GM23338 (cell line): Measurements from ENCODE around the gene TRIM52. TPM values are rescaled to one million over a fixed set of nuclear protein-coding genes. Genes with fewer than 3 reads are reported as not detected.

Source experiments
- ATAC-seq: fragments of 200-7000 bp; cut with Tn5 transposase; 3 replicates; pipeline ENCODE4 v1.9.1; 2020
- DNase-seq: peaks from one replicate; pipeline ENCODE4 v3.0.0-alpha.2; 2015; ENCODE audit warnings: low spot score
- H2AFZ ChIP-seq: fragments of 200-600 bp; sonication (generic); 2 replicates; pipeline ENCODE4 v1.8.0; 2016; ENCODE audit warnings: antibody characterized with exemption, mild to moderate bottlenecking, moderate library complexity
- H3F3A ChIP-seq: fragments of 200-600 bp; sonication (generic); replicated peaks from 2 replicates; pipeline ENCODE4 v1.8.0; 2017; ENCODE audit warnings: antibody characterized with exemption, mixed run types, low read depth
- H3K27ac ChIP-seq: fragments of 200-600 bp; sonication (generic); 2 replicates; pipeline ENCODE4 v1.6.1; 2016; ENCODE audit warnings: low read depth
- H3K27me3 ChIP-seq: fragments of 200-600 bp; sonication (generic); 2 replicates; pipeline ENCODE4 v1.8.0; 2016; ENCODE audit warnings: mild to moderate bottlenecking, mixed run types, moderate library complexity; ENCODE audit not compliant: insufficient read depth
- H3K36me3 ChIP-seq: fragments of 200-600 bp; sonication (generic); 2 replicates; pipeline ENCODE4 v1.8.0; 2016; ENCODE audit warnings: mild to moderate bottlenecking; ENCODE audit not compliant: insufficient read depth
- H3K4me1 ChIP-seq: fragments of 200-600 bp; sonication (generic); 2 replicates; pipeline ENCODE4 v1.8.0; 2016; ENCODE audit warnings: mild to moderate bottlenecking, moderate library complexity; ENCODE audit not compliant: insufficient read depth
- H3K4me2 ChIP-seq: fragments of 200-600 bp; sonication (generic); 2 replicates; pipeline ENCODE4 v1.7.1; 2017; ENCODE audit warnings: mixed run types
- H3K4me3 ChIP-seq: fragments of 200-600 bp; sonication (generic); 2 replicates; pipeline ENCODE4 v1.6.1; 2016; ENCODE audit warnings: mixed run types
- H3K79me2 ChIP-seq: fragments of 200-600 bp; sonication (generic); replicated peaks from 2 replicates; pipeline ENCODE4 v1.8.0; 2017; ENCODE audit warnings: mild to moderate bottlenecking; ENCODE audit not compliant: insufficient read depth
- H3K9me2 ChIP-seq: fragments of 200-600 bp; sonication (generic); 2 replicates; pipeline ENCODE4 v1.8.0; 2017; ENCODE audit not compliant: insufficient read depth
- H4K20me1 ChIP-seq: fragments of 200-600 bp; sonication (generic); replicated peaks from 2 replicates; pipeline ENCODE4 v1.8.0; 2017; ENCODE audit warnings: mild to moderate bottlenecking; ENCODE audit not compliant: insufficient read depth
- H3K27ac Mint-ChIP-seq: 2 replicates; pipeline ENCODE4 v1.8.0; 2020; ENCODE audit warnings: inconsistent platforms, mild to moderate bottlenecking, moderate library complexity, mixed read lengths
- H3K27me3 Mint-ChIP-seq: 3 replicates; pipeline ENCODE4 v1.8.0; 2022; ENCODE audit warnings: low read depth, mild to moderate bottlenecking, moderate library complexity, mixed read lengths, inconsistent platforms; ENCODE audit not compliant: insufficient read depth, poor library complexity
- H3K36me3 Mint-ChIP-seq: 3 replicates; pipeline ENCODE4 v1.8.0; 2021; ENCODE audit warnings: low read depth, mild to moderate bottlenecking, inconsistent platforms, moderate library complexity, mixed read lengths
- H3K4me1 Mint-ChIP-seq: 3 replicates; pipeline ENCODE4 v1.8.0; 2020; ENCODE audit warnings: mild to moderate bottlenecking, inconsistent platforms, mixed read lengths
- H3K4me3 Mint-ChIP-seq: 3 replicates; pipeline ENCODE4 v1.8.0; 2021; ENCODE audit warnings: moderate library complexity, mild to moderate bottlenecking, inconsistent platforms, mixed read lengths
- H3K9me3 Mint-ChIP-seq: 3 replicates; pipeline ENCODE4 v1.8.0; 2020; ENCODE audit warnings: moderate library complexity, mild to moderate bottlenecking, inconsistent platforms, mixed read lengths
- CREB1 ChIP-seq: fragments of 250-450 bp; sonication (Bioruptor Pico); IDR thresholded peaks from 2 replicates; pipeline ENCODE4 v1.5.0; 2020; ENCODE audit warnings: low read depth, mild to moderate bottlenecking, moderate library complexity
- EZH2 ChIP-seq: fragments of 200-600 bp; sonication (generic); IDR thresholded peaks from one replicate; pipeline ENCODE4 v1.8.0; 2017; ENCODE audit warnings: antibody characterized with exemption, mild to moderate bottlenecking, low read depth; ENCODE audit not compliant: unreplicated experiment
- EZH2phosphoT487 ChIP-seq: fragments of 200-600 bp; sonication (generic); IDR thresholded peaks from one replicate; pipeline ENCODE4 v1.8.1; 2018; ENCODE audit warnings: antibody characterized with exemption; ENCODE audit not compliant: unreplicated experiment
- microRNA-seq: library from miRNA; unstranded; fragments of <30 nt; microRNA quantifications from one replicate; pipeline ENCODE4, GENCODE V29; 2017
- polyA plus RNA-seq: library from polyadenylated mRNA; unstranded; fragments of >200 nt; fragmentation: Nextera tagmentation; extraction: Ambion mirVana; gene quantifications from 2 replicates; pipeline ENCODE4 v1.2.1, GENCODE V29; 2016
- small RNA-seq: library from RNA; depleted of rRNA; stranded (forward); fragments of <200 nt; gene quantifications from one replicate; pipeline ENCODE3, GENCODE V24; 2014; ENCODE audit warnings: low replicate concordance
- total RNA-seq: library from RNA; depleted of rRNA; stranded (reverse); fragments of >200 nt; shearing (Covaris generic); gene quantifications from 2 replicates; pipeline ENCODE4 v1.2.3, GENCODE V29; 2014; rRNA removed

TRIM52 gene
- total and polyA plus RNA-seq, 2 experiments from 2014 or later = 6.2 to 8.1 TPM

DNA sequence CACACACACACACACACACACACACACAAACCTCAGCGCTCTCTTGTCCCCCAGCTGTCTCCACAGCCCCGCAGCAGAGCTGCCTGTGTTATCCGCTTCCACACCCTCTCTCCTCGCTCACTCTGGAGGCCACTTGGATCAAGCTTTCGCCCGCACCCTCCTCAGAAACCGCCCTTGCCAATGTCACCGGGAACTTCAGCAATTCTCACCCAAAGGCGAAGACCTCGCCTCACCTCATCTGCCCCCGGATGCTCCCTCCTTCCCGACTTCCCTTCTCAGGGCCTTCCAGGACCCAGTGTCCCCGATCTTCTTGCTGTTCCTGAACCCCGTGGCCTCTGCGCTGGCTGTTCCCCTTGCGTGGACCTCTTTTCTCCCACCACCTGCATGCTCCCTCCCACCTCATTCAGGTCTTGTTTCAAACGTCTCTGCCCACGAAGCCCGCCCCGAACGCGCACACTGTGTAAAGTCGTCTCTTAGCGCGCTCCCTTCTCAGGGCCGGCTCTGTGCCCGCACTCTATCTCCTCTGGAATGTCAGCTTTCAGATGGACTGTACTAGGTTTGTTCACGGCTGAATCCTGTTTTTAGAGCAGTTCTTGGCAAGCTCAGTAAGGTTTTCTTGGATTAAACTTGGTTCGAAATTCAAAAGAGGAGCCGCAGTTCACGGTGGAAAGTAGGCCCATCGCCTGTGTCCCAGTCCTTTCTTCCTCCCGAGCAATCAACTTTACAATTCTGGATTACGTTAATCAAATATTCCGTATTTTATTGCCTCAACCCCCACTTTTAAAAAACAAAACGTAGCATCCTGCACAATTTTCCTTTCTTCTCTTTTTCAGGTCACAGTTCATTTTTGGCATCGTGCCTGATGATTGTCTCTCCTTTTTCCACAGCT, 54.9 kb downstream of the TRIM52 start:
- ATAC-seq (peak; percentile 4), DNase-seq (no peak)
- H2AFZ ChIP-seq = peak overlapping the region; percentile 96
- peak overlapping the region; percentile 79 for H3K4me3 ChIP-seq
- Mint-ChIP-seq H3K27ac (no peak overlapping the region), H3K36me3 (peaks cover 17% of the 10 kb centered on the region), H3K27me3 (peaks cover 68% of the 10 kb centered on the region), H3K4me3 (peak overlapping the region; percentile 94), H3K4me1 (peaks cover 20% of the 10 kb centered on the region), H3K9me3 (peaks cover 20% of the 10 kb centered on the region)
- H3K27ac ChIP-seq = no peak overlapping the region
- peaks cover 10% of the 10 kb centered on the region; the same call in 1 of the 2 replicates for H3F3A ChIP-seq
- H3K9me2 ChIP-seq = no peaks in the 10 kb centered on the region
- H4K20me1 ChIP-seq = no peaks in the 10 kb centered on the region
- peak; percentile 74 for TF ChIP-seq EZH2phosphoT487
- TF ChIP-seq CREB1 (CRISPR knock-in tag) = no peak
- peak; percentile 84 for TF ChIP-seq EZH2
- no peaks in the 10 kb centered on the region for H3K36me3 ChIP-seq
- peak overlapping the region; percentile 91 for H3K4me2 ChIP-seq
- peaks cover 56% of the 10 kb centered on the region for H3K27me3 ChIP-seq
- no peaks in the 10 kb centered on the region for H3K79me2 ChIP-seq
- peaks cover 18% of the 10 kb centered on the region for H3K4me1 ChIP-seq

Small RNA genes lying within 50 kb of the gene (microRNA-seq; reads per million reads assigned to microRNA genes)
- gene MIR4638 = not detected

Small RNA genes lying within 50 kb of the gene (small RNA-seq; reads per million reads assigned to genes)
- gene MIR4638 (not detected), gene RNU6-705P (not detected), gene SNORD95 (not detected), gene SNORD96A (not detected)

Other genes with a start within 250 kb of the TRIM52 start
- 2.8 and 3.4 TPM in 2 replicates for gene BTNL9, start 220.9 kb downstream of the TRIM52 start, total RNA-seq
- gene BTNL9, start 220.9 kb downstream of the TRIM52 start, polyA plus RNA-seq = 0.21 and 0.37 TPM in 2 replicates
- not detected in 2 replicates for gene OR2V1, start 130.0 kb downstream of the TRIM52 start, total RNA-seq
- not detected in 2 replicates for gene OR2V1, start 130.0 kb downstream of the TRIM52 start, polyA plus RNA-seq
- gene OR2V2, start 113.6 kb downstream of the TRIM52 start, total RNA-seq = not detected in 2 replicates
- gene OR2V2, start 113.6 kb downstream of the TRIM52 start, polyA plus RNA-seq = not detected in 2 replicates
- 0.56 and 0.66 TPM in 2 replicates for gene TRIM7, start 55.9 kb downstream of the TRIM52 start, total RNA-seq
- 0.37 and 0.53 TPM in 2 replicates for gene TRIM7, start 55.9 kb downstream of the TRIM52 start, polyA plus RNA-seq
- 8.7 and 9.7 TPM in 2 replicates for gene TRIM41, start 37.9 kb downstream of the TRIM52 start, total RNA-seq
- 6.2 and 7.3 TPM in 2 replicates for gene TRIM41, start 37.9 kb downstream of the TRIM52 start, polyA plus RNA-seq
- 4,589 and 4,798 TPM in 2 replicates for gene RACK1, start 17.2 kb downstream of the TRIM52 start, total RNA-seq
- 2,372 and 2,567 TPM in 2 replicates for gene RACK1, start 17.2 kb downstream of the TRIM52 start, polyA plus RNA-seq
- not detected in 2 replicates for gene OR4F3, start 106.1 kb upstream of the TRIM52 start, total RNA-seq
- not detected in 2 replicates for gene OR4F3, start 106.1 kb upstream of the TRIM52 start, polyA plus RNA-seq